Lower leg skin (tissue), 3 donors: ENCODE data around the gene TBC1D13.

Experiments
- POLR2A ChIP-seq, 2 donors: fragments of 450-650 bp; IDR thresholded peaks; one replicate each; pipeline ENCODE4 v1.6.1; 2016 to 2017; ENCODE audit warnings: antibody characterized with exemption in 2 of 2, mild to moderate bottlenecking in 1 of 2, moderate library complexity in 1 of 2
- TF ChIP-seq, protein P1 (sequence below), 3 donors: fragments of 450-650 bp; IDR thresholded peaks; one replicate each; pipeline ENCODE4 v1.5.1; 2016; ENCODE audit warnings: antibody characterized with exemption in 3 of 3, mild to moderate bottlenecking in 3 of 3, moderate library complexity in 2 of 3

DNA sequence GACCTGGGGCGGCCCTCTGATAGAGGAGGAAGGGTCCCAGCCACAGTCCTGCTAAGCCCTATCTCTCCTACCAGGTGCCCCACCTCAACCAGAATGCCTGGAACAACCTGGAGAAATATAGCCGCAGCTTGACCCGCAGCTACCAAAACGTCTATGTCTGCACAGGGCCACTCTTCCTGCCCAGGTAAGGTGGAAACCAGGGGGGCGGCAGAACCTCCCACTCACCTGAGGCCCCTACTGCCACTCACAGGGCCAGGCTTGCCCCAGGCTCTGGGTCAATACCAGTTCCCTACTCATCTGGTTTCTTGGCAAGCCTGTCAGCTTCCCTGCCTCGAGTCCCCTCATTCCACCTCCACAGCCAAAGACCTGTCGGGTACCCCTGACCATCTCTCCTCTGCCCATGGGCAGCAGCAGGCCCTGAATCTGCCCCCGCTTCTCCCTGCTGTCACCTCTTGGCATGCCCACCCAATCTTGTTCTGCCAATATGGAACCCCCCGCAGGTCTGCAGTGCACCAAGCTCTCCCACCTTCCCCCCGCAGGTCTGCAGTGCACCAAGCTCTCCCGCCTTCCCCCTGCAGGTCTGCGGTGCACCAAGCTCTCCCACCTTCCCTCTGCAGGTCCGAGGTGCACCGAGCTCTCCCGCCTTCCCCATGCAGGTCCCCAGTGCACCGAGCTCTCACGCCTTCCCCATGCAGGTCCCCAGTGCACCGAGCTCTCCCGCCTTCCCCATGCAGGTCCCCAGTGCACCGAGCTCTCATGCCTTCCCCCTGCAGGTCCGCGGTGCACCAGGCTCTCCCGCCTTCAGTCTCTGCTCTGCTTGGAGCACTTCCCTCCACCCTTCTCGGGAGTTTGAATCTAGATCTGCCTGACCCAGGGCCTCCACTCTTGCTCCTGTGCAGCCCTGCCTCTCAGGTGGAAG, 33.9 kb downstream of the TBC1D13 start:
- TF ChIP-seq, protein P1, sequence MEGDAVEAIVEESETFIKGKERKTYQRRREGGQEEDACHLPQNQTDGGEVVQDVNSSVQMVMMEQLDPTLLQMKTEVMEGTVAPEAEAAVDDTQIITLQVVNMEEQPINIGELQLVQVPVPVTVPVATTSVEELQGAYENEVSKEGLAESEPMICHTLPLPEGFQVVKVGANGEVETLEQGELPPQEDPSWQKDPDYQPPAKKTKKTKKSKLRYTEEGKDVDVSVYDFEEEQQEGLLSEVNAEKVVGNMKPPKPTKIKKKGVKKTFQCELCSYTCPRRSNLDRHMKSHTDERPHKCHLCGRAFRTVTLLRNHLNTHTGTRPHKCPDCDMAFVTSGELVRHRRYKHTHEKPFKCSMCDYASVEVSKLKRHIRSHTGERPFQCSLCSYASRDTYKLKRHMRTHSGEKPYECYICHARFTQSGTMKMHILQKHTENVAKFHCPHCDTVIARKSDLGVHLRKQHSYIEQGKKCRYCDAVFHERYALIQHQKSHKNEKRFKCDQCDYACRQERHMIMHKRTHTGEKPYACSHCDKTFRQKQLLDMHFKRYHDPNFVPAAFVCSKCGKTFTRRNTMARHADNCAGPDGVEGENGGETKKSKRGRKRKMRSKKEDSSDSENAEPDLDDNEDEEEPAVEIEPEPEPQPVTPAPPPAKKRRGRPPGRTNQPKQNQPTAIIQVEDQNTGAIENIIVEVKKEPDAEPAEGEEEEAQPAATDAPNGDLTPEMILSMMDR (IDR thresholded peaks at IDR 0.05), result no peak
- TF ChIP-seq POLR2A (IDR thresholded peaks at IDR 0.05), result no peak
